GM19455 (cell line): ENCODE data around the gene TRIP13.
"Not testable (repeated sequence)": the region's sequence is repeated elsewhere in the genome, so short reads cannot be mapped to it uniquely, and the experiment has no call there.

Experiments used
- ATAC-seq: cut with Tn5 transposase; IDR thresholded peaks from one replicate; pipeline ENCODE4 v1.9.1; 2021; ENCODE audit not compliant: unreplicated experiment

The TRIP13 gene

DNA sequence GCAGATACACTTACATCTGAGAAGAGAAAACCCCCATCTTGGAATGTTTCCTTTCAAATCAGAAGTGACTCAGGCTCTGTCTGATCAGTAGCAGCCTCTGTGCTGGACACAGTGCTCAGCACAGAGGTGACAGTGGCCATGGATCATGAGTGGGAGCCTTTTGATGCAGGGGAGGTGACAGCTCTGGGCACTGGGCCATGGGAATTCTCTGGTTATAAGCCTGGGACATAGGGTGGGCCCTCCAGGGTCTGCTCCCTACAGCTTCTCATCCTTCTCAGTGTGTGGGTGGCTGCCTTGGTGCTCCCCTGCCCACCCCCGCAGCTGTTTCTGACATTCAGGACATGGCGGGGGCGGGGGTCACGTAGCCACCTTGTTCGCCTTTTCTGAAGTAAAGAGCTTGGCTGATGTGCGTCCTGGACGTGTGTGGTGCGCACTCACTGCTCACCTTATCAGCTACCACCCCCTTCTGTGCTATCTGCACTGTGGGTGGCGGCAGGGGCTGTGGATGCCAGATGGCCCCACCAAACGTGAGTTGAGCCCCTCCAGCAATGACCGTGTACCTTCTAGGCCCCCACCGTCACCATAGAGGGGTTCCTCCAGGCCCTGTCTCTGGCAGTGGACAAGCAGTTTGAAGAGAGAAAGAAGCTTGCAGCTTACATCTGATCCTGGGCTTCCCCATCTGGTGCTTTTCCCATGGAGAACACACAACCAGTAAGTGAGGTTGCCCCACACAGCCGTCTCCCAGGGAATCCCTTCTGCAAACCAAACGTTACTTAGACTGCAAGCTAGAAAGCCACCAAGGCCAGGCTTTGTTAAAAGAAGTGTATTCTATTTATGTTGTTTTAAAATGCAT lies 24.0 kb downstream of the TRIP13 start:
- no peak for ATAC-seq

DNA sequence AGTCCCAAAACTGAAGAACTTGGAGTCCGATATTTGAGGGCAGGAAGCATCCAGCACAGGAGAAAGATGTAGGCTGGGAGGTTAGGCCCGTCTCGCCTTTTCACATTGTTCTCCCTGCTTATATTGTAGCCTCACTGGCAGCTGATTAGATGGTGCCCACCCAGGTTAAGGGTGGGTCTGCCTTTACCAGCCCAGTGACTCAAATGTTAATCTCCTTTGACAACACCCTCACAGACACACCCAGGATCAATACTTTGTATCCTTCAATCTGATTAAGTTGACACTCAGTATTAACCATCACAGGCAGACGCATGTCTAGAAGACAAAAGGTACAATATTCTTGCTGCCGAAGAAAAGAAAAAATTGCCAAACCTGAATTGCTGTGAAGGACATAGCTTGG lies 26.0 kb downstream of the TRIP13 start:
- ATAC-seq: not testable (repeated sequence)

DNA sequence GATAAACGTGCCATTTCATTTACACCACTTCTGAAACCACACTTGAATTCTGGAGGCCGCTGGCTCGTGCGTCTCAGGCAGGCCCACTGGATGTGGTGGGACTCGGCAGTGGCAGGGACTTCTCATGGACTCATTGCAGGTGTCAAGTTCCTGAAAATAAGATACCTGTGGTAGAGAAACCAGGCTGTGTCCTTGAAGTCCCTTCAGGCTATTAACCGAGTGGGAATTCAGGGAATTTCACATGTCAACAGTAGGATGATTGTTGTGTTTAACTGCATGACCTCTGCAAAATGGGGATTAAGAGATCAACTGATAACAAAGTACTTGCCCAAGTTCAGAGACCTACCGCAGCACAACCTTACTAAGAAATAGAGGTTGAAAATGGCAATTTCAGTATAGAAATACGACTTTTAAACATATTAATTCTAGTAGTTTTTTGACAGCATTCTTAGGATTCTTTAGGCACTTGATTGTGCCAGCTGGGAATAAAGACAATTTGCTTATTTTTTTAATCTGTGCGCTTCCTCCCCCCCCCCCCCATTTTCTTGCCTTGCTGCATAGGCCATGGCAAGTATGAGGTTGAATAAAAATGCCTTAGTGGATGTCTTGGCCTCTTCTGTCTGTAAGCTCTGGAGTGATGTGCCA lies 26.8 kb downstream of the TRIP13 start:
- no peak for ATAC-seq

DNA sequence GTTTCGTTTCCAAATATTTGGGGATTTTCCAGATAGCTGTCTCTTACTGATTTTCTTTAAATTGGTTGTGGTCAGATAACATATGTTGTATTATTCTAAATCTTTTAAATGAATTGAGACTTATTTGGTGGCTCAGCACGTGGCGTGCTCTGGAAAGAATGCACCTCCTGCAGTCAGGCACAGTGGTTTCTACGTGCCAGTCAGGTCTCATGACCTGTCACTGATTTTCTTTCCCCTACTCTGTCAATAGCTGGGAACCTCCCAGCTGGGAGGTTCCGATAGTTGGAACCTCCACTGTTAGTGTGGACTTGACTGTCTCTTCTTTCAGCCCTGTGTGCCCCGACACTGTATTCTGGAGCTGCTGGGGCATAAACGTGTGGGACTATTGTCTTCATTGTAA lies 27.6 kb downstream of the TRIP13 start:
- no peak for ATAC-seq

DNA sequence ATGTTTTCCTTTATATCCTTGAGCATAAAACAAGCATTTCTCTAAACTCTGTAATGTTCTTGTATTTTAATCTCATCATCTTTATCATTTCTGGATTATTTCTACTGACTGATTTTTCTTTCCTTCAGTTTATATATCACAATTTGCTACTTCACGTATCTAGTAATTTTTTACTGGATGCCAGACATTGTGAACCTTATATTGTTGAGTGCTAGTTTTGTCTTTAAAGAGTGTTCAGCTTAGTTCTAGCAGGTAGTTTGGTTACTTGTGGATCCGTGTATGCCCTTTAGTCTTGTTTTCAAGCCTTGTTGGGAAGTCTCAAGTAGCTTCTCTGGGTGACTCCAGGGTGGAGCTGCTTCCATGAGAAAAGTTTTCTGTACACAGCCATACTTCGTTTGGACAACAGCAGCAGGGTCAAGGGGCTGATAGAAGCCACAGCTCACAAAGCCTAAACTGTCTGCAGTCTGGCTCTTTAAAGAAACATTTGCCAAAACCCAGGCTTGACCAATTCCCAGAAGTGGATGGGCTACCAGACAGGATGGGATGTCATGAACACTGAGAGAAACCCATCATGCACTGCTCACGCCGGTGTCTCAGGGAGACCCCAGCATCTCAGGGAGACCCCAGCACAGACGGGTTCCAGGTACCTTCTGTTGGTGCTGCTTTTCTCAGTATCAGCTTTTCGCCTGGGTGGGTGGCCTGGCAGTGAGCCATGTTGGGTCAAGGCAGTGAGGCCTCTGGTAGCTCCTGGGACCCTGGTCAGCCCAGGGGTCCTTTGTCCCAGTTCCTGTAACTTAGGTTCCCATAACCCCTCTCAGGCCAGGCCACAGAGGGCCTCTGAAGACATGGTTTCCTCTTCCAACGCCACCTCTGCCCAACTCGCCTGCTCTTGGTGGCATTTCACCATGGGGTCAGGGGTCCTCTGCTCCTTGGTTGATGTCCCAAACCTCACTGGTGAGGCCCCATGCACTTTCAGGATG lies 29.1 kb downstream of the TRIP13 start:
- ATAC-seq: no peak

DNA sequence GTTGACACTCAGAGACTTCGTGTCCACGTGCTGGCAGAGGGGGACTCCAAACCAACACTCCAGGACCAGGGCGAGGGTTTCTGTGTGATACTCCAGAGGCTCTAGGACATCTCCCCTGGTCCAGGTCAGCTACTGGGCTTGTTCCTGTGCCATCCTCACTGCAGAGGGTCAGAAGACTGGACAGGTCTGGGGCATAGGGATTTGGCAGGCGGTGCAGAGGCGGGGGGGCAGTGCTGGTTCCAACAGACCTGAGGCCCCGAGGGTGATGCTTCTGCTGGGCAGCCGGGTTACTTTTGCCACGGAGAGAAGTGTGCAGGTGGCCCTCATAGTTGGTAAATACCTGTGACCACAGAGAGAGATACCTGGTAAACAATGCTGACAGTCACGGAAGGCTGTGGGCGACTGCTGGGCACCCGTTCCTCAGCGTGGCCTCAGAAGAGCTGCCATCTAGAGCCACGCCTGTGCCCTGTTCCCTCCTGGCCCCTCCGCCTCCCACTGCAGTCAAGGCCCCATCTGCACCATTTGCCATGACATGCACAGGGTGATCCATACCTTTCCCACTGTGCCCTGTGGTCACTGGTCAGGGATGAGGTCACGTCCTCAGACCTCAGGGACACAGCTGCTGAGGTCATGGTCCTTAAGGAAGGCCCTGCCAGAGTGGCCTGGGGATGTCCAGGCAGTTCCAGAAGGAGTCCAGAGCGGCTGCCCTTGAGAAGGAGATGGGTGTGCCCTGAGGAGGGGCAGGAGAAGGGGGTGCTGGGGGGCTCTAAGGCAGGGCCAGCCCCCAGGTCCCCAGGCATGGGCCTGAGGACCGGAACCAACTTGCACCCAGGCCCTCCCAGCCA lies 30.0 kb downstream of the TRIP13 start:
- no peak for ATAC-seq

DNA sequence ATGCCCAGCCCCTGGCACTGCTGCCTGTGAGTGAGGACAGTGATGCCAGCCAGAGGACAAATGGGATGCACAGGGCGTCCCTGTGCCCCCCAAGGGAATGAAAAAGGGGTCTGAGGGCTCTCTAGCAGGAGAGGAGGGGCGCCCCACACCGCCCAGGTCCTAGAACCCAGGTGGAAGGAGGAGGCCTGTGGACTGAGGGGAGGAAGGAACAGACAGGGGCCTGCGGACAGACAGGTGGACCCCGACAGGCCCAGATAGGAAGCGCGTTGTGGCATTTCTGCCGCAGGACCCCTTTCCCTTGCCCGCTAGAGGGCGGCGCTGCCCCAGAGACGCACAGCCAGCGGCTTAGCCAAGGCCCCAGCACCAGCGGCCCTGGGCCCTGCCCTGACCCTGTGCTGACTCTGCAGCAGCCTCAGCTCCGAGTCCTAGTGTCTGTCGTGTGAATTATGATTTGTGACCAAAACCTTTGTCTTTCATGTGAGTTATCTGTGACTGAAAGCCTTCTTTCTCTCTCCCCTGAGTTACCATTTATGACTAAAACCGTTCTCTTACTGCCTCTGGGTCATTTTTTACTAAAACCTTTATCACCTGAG lies 30.7 kb downstream of the TRIP13 start:
- ATAC-seq: no peak

DNA sequence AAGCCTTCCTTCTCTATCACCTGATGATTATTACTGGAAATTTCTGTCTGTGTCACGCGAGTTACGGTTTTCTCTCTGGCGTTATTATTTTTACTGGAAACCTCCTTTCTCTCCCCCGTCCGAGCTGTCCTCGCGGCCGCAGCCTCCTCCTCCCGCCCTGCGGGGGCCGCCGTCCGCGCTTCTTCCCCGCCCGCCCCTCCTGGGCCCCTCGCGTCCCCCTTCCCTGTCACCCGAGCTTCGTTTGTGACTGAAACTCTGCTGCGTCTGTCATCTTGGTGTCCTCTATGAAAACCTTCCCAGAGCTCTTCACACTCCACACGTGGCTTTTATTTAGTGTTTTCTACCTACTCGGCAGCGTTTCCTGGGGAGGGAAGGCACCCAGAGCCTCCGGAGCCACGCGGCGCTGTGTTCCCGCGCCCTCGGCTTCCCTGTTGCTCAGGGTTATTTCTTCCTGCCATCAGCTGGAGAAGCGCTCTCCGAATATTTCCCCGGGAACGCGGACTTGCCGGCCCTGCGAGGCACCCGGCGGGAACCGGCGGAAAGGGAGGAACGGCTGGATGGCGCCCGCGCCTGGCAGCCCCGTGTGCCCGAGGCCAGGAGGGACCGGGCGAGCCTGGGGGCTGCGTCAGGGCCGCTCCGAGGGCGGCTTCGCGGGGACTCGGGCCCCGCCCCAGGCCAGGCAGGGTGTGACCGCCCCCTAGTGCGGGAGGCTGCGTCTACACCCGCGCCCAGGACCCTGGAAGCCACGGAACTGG lies 33.9 kb downstream of the TRIP13 start:
- no peak for ATAC-seq

DNA sequence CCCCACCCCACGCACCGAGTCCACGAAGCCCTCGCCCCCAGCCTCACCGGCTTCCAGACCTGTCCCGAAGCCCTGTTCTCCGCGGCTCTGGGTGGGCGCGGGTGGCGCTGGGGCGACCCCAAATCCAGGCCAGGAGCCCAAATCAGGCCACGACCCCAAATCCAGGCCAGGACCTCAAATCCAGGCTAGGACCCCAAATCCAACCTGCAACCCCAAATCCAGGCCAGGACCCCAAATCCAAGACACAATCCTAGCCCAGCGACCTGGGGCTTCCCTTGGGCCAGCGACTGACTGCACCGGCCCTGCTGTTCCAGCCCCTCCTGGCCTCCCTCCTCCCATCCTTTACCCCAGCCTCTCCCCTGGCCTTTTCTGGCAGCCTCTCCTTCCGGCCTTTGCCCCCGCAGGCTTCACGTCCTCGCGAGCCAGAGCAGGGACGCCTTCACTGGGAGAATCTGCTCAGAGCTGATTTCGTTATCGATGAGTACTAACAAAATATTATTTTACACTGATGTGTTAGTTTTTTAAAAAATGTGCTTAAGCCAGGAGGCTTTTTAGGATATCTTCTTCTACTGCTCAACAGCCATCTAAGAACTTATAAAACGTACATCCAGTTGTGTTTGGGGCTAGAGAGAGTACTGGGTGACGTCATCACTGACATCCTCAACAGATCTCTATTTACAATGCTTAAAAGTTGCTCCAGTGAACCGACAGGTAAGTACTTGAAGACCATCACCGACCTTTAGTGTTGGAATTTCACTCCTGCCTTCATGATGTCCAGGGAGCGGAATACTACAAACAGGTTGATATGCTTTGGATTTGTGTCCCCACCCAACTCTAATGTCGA lies 34.7 kb downstream of the TRIP13 start:
- ATAC-seq: no peak

DNA sequence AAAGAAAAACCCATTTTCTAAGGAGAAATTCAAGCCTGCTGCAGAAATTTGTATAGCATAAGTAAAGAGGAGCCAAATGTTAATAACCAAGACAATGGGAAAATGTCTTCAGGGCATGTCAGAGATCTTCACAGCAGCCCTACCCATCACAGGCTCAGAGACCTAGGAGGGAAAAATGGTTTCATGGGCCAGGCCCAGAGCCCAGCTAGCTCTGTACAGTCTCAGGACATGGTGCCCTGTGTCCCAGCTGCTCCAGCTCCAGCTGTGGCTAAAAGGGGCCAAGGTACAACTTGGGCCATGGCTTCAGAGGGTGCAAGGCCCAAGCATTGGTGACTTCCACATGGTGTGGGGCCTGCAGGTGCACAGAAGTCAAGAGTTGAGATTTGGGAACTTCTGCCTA lies 36.5 kb downstream of the TRIP13 start:
- not testable (repeated sequence) for ATAC-seq

DNA sequence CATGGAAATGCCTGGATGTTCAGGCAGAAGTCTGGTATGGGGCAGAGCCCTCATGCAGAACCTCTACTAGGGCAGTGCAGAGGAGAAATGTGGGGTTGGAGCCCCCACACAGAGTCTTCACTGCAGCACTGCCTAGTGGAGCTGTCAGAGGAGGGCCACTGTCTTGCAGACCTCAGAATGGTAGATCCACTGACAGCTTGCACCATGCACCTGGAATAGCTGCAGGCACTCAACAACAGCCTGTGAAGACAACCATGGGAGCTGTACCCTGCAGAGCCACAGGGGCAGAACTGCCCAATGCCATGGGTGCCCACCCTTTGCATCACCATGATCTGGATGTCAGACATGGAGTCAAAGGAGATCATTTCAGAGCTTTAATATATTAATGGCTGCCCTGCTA lies 36.9 kb downstream of the TRIP13 start:
- ATAC-seq: no peak

DNA sequence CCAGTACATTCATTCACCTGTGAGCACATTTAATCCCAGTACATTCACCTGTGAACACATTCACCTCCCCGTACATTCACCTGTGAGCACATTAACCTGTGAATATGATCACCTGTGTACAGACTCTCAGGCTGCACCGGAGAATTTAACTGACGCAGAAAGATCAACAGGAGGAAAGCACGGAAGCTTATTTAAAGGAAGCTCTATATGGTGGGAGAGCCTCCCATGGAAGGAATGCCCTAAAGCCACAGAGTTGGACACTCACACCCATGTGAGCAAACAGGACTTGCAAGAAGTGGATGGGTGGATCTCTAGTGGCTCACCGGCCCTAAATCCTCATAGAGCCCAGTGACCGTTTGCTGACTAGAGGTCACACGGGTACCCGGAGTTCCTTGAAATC lies 38.2 kb downstream of the TRIP13 start:
- ATAC-seq: no peak

DNA sequence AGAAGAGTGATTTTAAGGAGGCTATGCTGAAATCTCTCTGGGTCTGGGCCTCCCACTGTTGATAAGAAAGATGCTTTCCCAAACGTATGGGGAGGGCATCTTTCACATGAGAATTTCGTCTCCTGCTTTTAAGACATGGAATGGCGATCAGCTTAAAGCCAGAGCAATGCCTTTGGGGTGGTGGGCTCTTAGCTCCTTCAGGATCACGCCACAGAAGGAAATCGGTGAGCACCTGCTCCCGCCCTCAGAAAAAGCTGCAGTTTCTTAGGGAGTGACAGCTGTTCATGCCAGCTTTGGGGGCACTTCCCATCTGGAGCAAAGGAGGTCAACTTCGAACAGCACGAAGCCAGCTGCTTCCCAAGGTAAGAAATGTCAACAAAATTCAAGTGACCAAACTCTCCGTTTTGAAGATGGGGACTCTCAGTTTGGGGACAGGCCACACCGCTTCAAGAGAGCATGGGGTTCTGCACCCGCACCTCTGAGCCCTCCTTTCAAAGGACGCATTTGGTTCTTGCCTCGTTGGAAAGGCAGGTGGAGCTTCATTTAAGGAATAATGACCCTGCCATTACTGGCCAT lies 39.0 kb downstream of the TRIP13 start:
- no peak for ATAC-seq

DNA sequence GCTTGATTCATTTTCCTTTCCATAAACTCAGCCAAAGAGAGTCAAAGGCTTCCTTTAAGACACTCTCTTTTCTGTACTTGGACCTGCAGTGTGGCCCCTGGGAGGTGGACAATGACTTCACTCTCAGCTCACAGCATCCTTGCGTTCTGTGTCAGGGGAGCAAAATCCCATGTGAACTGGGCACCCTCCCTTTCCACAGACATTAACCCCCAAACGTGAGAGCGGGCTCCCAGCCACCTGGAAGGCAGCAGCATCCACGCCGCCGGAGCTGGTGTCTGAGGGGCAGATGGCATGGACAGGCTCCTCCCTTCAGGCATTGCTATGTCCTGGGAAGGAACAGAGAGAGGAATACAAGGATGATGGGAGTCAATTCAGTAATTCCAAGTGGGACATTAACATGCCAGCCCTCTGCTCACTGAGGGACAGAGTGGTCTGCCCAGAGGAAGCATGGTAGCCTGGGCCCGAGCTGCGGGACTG lies 39.5 kb downstream of the TRIP13 start:
- ATAC-seq: no peak

DNA sequence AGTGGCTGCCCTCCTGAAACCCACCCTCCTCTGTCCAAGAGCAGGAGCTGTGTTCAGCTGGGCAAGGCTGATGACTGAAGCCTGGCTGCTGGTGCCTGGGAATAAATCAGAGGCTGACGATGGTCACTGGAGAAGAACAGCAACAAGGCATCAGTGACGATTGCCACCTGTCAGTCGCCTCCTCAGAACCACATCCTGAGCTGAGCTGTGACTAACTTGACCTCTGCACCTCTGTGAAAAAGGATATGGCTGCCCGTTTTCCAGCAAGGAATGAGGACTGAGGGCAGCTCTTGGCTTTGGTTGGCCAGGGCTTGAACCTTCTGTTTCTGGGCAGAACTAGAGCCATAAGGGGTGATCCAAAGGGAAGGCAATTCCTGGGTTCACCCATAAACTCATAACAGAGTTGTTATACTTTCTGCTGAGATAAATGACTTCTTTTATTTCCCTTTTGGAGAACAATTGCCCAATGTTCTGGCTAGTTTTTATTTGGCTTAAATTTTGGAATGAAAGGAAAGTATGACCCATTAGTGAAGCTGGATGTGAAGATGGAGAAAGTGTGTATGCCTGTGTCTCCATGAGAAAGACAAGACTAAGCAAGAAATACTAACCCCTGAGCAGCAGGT lies 40.1 kb downstream of the TRIP13 start:
- ATAC-seq: no peak

DNA sequence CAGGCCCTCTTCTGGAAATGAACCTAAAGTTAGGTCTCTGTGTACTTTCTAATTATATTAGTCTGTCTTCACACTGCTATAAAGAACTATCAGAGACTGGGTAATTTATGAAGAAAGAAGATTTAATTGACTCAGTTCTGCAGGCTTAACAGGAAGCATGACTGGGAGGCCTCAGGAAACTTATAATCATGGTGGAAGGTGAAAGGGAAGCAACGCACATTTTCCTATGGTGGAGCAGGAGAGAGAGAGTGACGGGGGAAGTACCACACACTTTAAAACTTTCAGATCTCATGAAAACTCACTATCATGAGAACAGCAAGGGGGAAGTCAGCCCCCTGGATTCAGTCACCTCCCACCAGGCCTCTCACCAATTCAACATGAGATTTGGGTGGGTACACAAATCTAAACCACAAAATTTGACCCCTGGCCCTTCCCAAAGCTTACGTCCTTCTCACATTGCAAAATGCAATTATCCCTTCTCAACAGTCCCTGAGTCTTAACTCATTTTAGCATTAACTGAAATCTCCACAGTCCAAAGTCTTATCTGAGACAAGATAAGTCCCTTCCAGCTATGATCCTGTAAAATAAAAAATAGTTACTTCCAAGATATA lies 40.7 kb downstream of the TRIP13 start:
- ATAC-seq: no peak

DNA sequence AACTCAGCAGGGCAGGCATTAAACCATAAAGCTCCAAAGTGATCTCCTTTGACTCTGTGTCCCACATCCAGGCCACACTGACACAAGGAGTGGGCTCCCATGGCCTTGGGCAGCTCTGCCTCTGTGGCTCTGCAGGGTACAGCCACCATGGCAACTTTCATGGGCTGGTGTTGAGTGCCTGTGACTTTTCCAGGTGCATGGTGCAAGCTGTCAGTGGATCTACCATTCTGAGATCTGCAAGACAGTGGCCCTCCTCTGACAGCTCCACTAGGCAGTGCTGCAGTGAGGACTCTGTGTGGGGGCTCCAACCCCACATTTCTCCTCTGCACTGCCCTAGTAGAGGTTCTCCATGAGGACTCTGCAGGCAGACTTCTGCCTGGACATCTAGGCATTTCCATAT lies 41.3 kb downstream of the TRIP13 start:
- ATAC-seq: not testable (repeated sequence)
